Peyer's patch (tissue), 4 donors: ENCODE measurements around the gene CACNG4.

ENCODE experiments used
- POLR2A ChIP-seq, 2 donors: fragments of 450-650 bp; IDR thresholded peaks; one replicate each; pipeline ENCODE4 v1.5.1; 2017; ENCODE audit warnings: antibody characterized with exemption in 2 of 2, mild to moderate bottlenecking in 2 of 2, moderate library complexity in 2 of 2
- TF ChIP-seq, protein P1 (sequence below), 6 experiments: fragments of 450-650 bp in 4 of 6; fragments of 200-600 bp in 2 of 6; sonication (generic) in 1 of 6; IDR thresholded peaks; one replicate each; pipeline ENCODE4 v1.5.1; 2017 to 2019; ENCODE audit warnings: antibody characterized with exemption in 6 of 6, mild to moderate bottlenecking in 3 of 6, moderate library complexity in 1 of 6

DNA sequence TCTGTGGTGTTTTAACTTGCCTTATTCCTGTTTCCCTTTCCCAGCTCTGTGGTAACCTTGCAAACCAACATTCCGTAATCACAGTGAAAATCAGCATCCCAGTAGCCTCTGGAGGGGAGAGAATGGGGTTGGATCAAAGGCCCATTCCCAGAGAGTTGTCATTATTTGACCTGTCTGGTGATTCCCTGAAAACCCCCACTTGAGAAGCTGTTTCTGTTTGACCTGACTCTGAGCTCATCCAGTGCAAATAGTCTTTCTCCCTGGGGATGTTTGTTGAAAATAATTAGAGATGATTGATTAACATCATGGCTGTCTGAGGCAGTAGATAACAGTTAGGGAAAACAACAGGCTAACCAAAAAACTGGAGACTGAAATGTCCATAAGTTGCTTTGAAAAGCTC, 82.9 kb downstream of the CACNG4 start:
- TF ChIP-seq POLR2A (IDR thresholded peaks at IDR 0.05), result no peak
- TF ChIP-seq, protein P1, sequence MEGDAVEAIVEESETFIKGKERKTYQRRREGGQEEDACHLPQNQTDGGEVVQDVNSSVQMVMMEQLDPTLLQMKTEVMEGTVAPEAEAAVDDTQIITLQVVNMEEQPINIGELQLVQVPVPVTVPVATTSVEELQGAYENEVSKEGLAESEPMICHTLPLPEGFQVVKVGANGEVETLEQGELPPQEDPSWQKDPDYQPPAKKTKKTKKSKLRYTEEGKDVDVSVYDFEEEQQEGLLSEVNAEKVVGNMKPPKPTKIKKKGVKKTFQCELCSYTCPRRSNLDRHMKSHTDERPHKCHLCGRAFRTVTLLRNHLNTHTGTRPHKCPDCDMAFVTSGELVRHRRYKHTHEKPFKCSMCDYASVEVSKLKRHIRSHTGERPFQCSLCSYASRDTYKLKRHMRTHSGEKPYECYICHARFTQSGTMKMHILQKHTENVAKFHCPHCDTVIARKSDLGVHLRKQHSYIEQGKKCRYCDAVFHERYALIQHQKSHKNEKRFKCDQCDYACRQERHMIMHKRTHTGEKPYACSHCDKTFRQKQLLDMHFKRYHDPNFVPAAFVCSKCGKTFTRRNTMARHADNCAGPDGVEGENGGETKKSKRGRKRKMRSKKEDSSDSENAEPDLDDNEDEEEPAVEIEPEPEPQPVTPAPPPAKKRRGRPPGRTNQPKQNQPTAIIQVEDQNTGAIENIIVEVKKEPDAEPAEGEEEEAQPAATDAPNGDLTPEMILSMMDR (IDR thresholded peaks at IDR 0.05), result no peak
